Measurements from ENCODE around the gene NDUFAF2. TPM values are rescaled to one million over a fixed set of nuclear protein-coding genes. Genes with fewer than 3 reads are reported as not detected.
"Not testable (repeated sequence)": the region's sequence is repeated elsewhere in the genome, so short reads cannot be mapped to it uniquely, and the experiment has no call there.

NDUFAF2 gene
- total RNA-seq, 1 donor from 2014 or later, result 21.3 TPM

DNA sequence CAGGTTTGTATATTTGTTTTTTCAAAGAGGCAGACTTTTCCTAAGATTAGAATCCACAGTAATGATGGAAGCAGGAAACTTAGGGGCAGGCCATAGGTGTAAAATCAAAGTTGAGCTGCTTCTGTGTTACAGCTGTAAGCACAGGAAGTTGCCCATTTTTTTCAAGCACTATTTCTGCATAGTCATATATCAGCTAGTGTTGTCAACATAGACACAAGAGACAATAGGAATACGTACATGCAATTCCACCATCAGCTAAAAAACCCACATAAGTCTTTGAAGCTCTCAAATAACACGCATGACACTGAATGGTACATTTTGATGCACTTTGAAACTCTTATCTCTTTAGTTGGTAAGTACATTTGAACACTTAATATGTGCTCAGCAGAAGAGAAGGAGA, 237.4 kb downstream of the NDUFAF2 start:
- no peak for DNase-seq (ENCODE audit: low spot score in 2 of 2, unreplicated experiment in 2 of 2)
- no peaks in the 10 kb centered on the region for H3K36me3 Mint-ChIP-seq
- H3K9me3 Mint-ChIP-seq, result no peaks in the 10 kb centered on the region
- no peak overlapping the region for H3K4me3 Mint-ChIP-seq
- no peaks in the 10 kb centered on the region for H3K27me3 Mint-ChIP-seq (ENCODE audit: low read depth)
- TF ChIP-seq, protein P1, sequence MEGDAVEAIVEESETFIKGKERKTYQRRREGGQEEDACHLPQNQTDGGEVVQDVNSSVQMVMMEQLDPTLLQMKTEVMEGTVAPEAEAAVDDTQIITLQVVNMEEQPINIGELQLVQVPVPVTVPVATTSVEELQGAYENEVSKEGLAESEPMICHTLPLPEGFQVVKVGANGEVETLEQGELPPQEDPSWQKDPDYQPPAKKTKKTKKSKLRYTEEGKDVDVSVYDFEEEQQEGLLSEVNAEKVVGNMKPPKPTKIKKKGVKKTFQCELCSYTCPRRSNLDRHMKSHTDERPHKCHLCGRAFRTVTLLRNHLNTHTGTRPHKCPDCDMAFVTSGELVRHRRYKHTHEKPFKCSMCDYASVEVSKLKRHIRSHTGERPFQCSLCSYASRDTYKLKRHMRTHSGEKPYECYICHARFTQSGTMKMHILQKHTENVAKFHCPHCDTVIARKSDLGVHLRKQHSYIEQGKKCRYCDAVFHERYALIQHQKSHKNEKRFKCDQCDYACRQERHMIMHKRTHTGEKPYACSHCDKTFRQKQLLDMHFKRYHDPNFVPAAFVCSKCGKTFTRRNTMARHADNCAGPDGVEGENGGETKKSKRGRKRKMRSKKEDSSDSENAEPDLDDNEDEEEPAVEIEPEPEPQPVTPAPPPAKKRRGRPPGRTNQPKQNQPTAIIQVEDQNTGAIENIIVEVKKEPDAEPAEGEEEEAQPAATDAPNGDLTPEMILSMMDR (IDR thresholded peaks at IDR 0.05; ENCODE audit: unreplicated experiment), result no peak
- H3K4me1 Mint-ChIP-seq, result no peaks in the 10 kb centered on the region
- no peak overlapping the region for H3K27ac Mint-ChIP-seq

DNA sequence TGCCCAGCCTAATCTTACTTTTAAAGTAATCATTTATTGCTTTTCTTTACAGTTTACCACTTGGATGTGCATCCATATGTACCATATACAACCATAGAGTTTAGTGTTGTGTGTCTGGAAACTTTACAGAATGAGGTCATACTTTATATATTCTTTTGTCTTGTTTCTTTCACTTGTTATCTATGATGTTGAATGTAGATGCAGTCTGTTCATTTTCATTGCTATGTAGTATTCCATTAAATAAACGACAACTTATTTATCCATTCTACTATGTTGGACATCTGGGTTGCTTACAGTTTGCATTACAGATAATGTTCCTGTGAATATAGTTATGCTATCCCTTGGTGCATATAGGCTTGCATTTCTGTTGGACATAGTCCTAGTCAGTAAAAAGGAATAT, 238.5 kb downstream of the NDUFAF2 start:
- no peak for DNase-seq (ENCODE audit: low spot score in 2 of 2, unreplicated experiment in 2 of 2)
- TF ChIP-seq, protein P1 (IDR thresholded peaks at IDR 0.05; ENCODE audit: unreplicated experiment), result no peak
- no peaks in the 10 kb centered on the region for H3K4me1 Mint-ChIP-seq
- H3K27me3 Mint-ChIP-seq (ENCODE audit: low read depth), result no peaks in the 10 kb centered on the region
- H3K36me3 Mint-ChIP-seq, result no peaks in the 10 kb centered on the region
- H3K4me3 Mint-ChIP-seq, result no peak overlapping the region
- H3K9me3 Mint-ChIP-seq, result no peaks in the 10 kb centered on the region
- no peak overlapping the region for H3K27ac Mint-ChIP-seq

DNA sequence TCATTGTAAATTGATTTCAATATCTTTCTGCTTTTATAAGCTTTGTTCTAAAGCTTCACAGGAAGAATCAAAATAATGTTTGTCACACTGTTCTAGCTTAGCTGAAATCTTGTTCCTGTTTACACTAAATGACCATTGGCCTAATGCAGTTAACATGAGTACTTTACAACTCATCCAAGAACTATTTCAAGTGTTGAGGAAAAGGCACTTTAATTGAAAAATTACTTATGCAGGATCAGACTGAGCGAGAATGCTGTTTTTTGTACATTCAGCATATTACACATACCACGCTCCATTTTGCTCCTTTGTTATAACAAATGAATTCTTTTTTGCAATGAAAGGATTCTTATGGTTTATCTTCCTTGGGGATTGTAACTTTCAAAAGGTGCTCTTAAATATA, 239.7 kb downstream of the NDUFAF2 start:
- TF ChIP-seq, protein P1 (IDR thresholded peaks at IDR 0.05; ENCODE audit: unreplicated experiment), result no peak
- Mint-ChIP-seq H3K9me3 (no peaks in the 10 kb centered on the region), H3K4me3 (no peak overlapping the region), H3K36me3 (no peaks in the 10 kb centered on the region), H3K27me3 (ENCODE audit: low read depth) (no peaks in the 10 kb centered on the region), H3K27ac (no peak overlapping the region), H3K4me1 (no peaks in the 10 kb centered on the region)
- DNase-seq (ENCODE audit: low spot score in 2 of 2, unreplicated experiment in 2 of 2), result no peak

DNA sequence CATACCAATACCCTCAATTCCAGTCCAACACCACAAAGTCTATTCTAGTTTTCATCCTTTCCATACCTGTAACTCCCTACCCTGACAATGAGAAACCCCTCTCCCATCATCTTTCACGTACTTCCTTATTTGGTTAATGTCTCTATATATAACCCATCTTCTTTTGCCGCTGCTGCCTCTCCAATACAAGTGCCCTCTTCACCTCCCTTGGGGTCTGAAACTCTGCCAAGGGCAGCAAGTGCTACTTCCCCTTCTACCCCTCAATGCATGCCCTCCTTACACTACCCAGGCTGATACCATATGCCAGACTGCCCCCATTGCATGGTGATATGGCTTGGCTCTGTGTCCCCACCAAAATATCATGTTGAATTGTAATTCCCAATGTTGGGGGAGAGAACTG, 241.6 kb downstream of the NDUFAF2 start:
- H3K4me1 Mint-ChIP-seq, result no peaks in the 10 kb centered on the region
- H3K4me3 Mint-ChIP-seq, result no peak overlapping the region
- H3K36me3 Mint-ChIP-seq, result no peaks in the 10 kb centered on the region
- peaks cover 4% of the 10 kb centered on the region for H3K9me3 Mint-ChIP-seq
- H3K27me3 Mint-ChIP-seq (ENCODE audit: low read depth), result peaks cover 4% of the 10 kb centered on the region
- no peak for DNase-seq (ENCODE audit: low spot score in 2 of 2, unreplicated experiment in 2 of 2)
- TF ChIP-seq, protein P1 (IDR thresholded peaks at IDR 0.05; ENCODE audit: unreplicated experiment), result no peak
- no peak overlapping the region for H3K27ac Mint-ChIP-seq

DNA sequence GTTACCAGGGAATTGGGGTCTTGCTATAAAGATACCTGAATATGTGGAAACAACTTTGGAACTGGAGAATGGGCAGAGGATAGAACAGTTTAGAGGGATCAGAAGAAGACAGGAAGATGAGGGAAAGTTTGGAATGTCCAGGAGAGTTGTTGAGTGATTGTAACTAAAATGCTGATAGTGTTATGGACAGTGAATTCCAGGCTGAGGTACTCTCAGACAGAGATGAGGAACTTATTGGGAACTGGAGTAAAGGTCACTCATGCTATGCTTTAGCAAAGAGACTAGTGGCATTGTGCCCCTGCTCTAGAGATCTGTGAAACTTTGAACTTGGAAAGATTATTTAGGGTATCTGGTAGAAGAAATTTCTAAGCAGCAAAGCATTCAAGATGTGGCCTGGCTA, 242.3 kb downstream of the NDUFAF2 start:
- not testable (repeated sequence) for H3K27ac Mint-ChIP-seq; H3K4me1 Mint-ChIP-seq; H3K27me3 Mint-ChIP-seq (ENCODE audit: low read depth); DNase-seq (ENCODE audit: low spot score in 2 of 2, unreplicated experiment in 2 of 2); H3K36me3 Mint-ChIP-seq; H3K4me3 Mint-ChIP-seq
- peaks cover 10% of the 10 kb centered on the region for H3K9me3 Mint-ChIP-seq

DNA sequence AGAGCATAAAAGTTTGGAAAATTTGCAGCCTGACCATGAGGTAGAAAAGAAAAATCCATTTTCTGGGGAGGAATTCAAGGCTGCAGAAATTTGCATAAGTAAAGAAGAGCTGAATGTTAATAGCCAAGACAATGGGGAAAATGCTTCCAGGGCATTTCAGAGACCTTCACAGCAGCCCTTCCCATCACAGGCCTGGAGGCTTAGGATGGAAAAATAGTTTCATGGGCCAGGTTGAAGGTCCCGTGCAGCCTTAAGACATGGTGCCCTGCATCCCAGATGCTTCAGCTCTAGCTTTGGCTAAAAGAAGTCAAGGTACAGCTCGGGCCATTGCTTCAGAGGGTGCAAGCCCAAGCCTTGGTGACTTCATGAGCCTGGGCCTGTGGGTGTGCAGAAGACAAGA, 242.8 kb downstream of the NDUFAF2 start:
- DNase-seq (ENCODE audit: low spot score in 2 of 2, unreplicated experiment in 2 of 2); H3K27me3 Mint-ChIP-seq (ENCODE audit: low read depth); H3K4me3 Mint-ChIP-seq; H3K36me3 Mint-ChIP-seq; H3K27ac Mint-ChIP-seq; H3K4me1 Mint-ChIP-seq: not testable (repeated sequence)
- peaks cover 15% of the 10 kb centered on the region for H3K9me3 Mint-ChIP-seq

DNA sequence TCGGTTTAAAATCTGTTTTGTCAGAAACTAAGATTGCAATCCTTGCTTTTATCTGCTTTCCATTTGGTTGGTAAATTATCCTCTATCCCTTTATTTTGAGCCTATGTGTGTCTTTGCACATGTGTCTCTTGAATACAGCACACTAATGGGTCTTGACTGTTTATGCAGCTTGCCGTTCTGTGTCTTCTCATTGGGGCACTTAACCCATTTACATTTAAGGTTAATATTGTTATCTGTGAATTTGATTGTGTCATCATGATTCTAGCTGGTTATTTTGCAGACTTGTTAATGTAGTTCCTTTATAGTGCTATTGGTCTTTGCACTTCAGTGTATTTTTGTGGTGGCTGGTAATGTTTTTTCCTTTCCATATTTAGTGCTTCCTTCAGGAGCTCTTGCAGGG, 253.6 kb downstream of the NDUFAF2 start:
- Mint-ChIP-seq H3K4me3 (no peak overlapping the region), H3K27me3 (ENCODE audit: low read depth) (peaks cover 2% of the 10 kb centered on the region), H3K27ac (no peak overlapping the region), H3K9me3 (peaks cover 41% of the 10 kb centered on the region), H3K4me1 (no peaks in the 10 kb centered on the region), H3K36me3 (peaks cover 12% of the 10 kb centered on the region)
- no peak for DNase-seq (ENCODE audit: low spot score in 2 of 2, unreplicated experiment in 2 of 2)
- TF ChIP-seq, protein P1 (IDR thresholded peaks at IDR 0.05; ENCODE audit: unreplicated experiment), result no peak
